Kidney capillary endothelial cell (primary cell): Measurements from ENCODE around the gene TMTC1.

Experiments
- DNase-seq: peaks from one replicate; pipeline ENCODE4 v3.0.0-alpha.2; 2018; ENCODE audit warnings: low spot score

The TMTC1 gene

DNA sequence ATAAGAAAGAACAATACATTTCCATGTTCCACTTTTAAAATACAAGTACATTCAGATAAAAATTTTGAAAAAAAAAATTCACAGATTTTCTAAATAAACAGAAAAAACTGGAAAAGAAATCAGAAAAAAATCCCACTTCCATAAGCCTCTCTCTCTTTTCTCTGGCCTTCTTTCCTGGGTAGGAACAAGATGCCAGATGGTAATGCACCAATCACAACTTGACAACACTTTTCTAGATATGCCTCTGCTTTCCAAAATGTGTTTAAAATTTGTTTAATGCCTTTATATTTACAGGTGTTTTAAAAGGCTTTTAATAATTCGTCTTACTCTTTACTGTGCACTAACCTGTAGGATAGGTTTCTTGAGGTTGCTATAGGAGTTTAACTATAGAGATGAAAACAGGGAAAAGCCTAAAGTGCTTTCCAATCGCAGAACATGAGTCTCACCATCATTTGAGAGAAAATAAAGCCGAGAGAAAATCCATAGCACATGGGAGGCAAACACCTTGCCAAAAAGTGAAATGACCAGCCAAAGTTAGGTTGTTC lies 74.2 kb downstream of the TMTC1 start:
- no peak for DNase-seq

DNA sequence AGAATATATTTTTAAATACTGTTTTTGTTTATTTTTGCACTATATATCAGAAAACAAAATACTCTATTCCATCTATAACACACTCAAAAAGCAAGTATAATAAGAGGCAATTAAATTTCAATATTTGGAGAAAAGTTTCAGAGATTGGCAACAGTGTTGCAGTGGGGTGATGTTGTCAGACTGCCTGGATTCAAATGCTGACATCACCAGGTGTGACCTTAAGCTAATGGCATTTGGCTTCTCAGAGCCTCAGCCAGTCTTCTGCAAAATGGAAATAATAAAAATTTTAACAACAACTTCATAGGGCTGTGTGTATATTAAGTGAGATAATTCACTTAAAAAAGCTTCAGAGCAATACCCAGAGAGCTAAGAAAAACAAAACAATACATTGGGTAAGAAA lies 74.7 kb downstream of the TMTC1 start:
- DNase-seq = no peak

GRCh38 chr12:29707846-29708245 lies 75.9 kb downstream of the TMTC1 start:
- DNase-seq = no peak

- no peak for DNase-seq
These were observed 77.4 kb downstream of the TMTC1 start for GRCh38 chr12:29706311-29706710.

GRCh38 chr12:29703528-29703927 lies 80.2 kb downstream of the TMTC1 start:
- no peak for DNase-seq

DNA sequence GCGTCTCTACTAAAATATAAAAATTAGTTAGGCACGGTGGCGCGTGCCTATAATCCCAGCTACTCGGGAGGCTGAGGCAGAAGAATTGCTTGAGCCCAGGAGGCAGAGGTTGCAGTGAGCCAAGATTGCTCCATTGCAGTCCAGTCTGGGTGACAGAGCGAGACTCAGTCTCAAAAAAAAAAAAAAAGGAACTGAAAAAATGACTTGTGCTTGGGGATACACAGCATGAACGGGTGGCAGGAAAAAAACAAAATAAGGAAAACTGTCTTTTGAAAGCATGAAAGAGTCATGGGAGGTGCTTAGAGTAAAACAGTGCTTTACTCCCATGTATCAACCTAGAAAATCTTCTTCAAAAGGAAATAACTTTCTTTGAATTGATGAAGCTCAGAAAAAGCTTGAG lies 80.8 kb downstream of the TMTC1 start:
- no peak for DNase-seq

GRCh38 chr12:29702222-29702621 lies 81.5 kb downstream of the TMTC1 start:
- no peak for DNase-seq

- no peak for DNase-seq
These were observed 82.8 kb downstream of the TMTC1 start for GRCh38 chr12:29700761-29701481.

- no peak for DNase-seq
These were observed 85.0 kb downstream of the TMTC1 start for GRCh38 chr12:29698756-29699155.

DNA sequence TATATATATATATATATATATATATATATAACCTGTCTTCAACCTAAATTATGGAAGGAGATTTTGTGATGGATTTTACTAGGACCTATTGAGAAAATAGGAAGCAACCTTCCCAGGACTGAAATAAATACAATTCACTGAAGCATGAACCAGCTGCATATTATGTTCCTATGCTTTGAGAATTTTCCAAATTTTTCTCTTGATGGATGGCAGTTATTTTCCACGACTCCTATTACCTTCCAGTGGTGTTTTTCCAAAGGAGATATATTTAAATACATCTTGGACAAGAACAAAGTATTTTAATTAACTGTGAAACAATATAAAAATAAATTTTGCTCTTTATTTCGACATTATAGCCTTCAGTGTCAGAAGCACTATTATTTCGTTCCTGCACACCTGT lies 87.9 kb downstream of the TMTC1 start:
- no peak for DNase-seq

- no peak for DNase-seq
These were observed 88.7 kb downstream of the TMTC1 start for GRCh38 chr12:29695026-29695425.

- DNase-seq = no peak
These were observed 89.7 kb downstream of the TMTC1 start for GRCh38 chr12:29694002-29694401.

DNA sequence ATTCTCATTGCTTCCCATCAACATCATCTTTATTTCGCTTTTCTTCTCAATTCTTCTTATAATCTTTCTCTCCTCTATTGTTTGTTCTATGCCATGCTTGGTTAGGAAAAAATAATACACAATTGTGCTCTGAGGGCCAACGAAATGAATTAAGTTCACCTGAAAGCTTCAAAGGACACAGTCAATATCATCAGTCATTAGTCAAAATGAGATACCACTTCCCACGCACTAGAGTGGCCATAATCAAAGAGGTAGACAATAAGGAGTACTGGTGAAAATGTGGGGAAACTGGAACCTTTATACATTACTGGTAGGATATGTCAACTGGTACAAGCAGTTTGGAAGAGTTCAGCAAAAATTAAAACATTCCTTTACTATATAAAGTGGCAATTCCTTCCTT lies 91.5 kb downstream of the TMTC1 start:
- no peak for DNase-seq

GRCh38 chr12:29691161-29691854 lies 92.4 kb downstream of the TMTC1 start:
- DNase-seq = no peak

GRCh38 chr12:29690728-29691127 lies 93.0 kb downstream of the TMTC1 start:
- no peak for DNase-seq

GRCh38 chr12:29688914-29689313 lies 94.8 kb downstream of the TMTC1 start:
- DNase-seq = no peak

GRCh38 chr12:29682088-29682487 lies 101.7 kb downstream of the TMTC1 start:
- no peak for DNase-seq

- no peak for DNase-seq
These were observed 102.4 kb downstream of the TMTC1 start for GRCh38 chr12:29681370-29681769.

- DNase-seq = no peak
These were observed 107.1 kb downstream of the TMTC1 start for GRCh38 chr12:29676676-29677075.

DNA sequence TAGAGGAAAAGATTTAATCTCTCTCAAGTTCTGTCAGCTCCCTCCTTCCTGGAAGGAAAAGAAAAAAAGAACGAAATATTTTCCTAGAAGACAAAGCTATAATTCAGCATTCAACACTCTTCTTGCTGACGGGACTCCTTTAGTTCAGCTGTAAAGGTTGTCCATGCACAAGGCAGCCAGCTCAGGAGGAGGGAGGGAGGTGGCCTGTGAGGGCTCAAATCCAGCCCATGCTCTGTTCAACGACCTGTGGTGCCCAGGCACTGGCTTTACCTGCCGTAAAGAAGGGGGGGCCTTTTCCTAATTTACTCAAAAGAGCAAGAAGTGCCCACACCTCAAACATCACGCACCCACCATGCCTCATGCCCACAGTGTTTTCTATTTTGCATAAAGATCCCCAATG lies 109.3 kb downstream of the TMTC1 start:
- no peak for DNase-seq

GRCh38 chr12:29673346-29673745 lies 110.4 kb downstream of the TMTC1 start:
- DNase-seq = no peak

- no peak for DNase-seq
These were observed 111.2 kb downstream of the TMTC1 start for GRCh38 chr12:29672580-29672979.

DNA sequence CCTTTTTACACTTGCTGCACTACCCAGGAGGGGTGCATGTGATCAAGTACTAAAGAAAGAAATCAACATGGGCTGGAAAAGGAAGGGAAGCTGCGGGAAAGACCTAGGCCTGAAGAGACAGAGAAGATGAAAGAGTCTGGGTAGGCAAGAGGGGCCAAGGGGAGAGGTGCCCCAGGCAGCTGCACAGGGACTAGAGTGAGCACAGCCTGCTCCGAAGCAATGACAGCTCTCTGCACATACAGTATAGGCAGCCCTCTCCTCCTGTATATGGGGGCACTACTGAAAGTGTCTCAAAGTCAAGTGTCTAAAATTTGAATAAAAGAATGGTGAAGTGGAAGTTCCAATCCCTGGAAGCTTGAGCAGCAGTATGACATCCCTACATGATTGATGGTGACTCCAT lies 112.0 kb downstream of the TMTC1 start:
- DNase-seq = no peak

GRCh38 chr12:29667011-29667410 lies 116.7 kb downstream of the TMTC1 start:
- DNase-seq = no peak
